ENCODE data around the gene CLPTM1L.
"Not testable (repeated sequence)": the region's sequence is repeated elsewhere in the genome, so short reads cannot be mapped to it uniquely, and the experiment has no call there.

DNA sequence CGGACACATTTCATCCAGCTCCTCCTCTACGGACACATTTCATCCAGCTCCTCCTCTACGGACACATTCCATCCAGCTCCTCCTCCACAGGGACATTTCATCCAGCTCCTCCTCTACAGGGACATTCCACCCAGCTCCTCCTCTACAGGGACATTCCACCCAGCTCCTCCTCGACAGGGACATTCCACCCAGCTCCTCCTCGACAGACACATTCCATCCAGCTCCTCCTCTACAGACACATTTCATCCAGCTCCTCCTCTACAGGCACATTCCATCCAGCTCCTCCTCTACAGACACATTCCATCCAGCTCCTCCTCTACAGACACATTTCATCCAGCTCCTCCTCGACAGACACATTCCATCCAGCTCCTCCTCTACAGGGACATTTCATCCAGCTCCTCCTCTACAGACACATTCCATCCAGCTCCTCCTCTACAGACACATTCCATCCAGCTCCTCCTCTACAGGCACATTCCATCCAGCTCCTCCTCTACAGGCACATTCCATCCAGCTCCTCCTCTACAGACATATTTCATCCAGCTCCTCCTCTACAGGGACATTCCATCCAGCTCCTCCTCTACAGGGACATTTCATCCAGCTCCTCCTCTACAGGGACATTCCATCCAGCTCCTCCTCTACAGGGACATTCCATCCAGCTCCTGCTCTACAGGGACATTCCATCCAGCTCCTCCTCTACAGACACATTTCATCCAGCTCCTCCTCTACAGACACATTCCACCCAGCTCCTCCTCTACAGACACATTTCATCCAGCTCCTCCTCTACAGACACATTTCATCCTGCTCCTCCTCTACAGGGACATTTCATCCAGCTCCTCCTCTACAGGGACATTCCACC is 17.8 kb downstream of the CLPTM1L start:
- TF ChIP-seq, protein P1, sequence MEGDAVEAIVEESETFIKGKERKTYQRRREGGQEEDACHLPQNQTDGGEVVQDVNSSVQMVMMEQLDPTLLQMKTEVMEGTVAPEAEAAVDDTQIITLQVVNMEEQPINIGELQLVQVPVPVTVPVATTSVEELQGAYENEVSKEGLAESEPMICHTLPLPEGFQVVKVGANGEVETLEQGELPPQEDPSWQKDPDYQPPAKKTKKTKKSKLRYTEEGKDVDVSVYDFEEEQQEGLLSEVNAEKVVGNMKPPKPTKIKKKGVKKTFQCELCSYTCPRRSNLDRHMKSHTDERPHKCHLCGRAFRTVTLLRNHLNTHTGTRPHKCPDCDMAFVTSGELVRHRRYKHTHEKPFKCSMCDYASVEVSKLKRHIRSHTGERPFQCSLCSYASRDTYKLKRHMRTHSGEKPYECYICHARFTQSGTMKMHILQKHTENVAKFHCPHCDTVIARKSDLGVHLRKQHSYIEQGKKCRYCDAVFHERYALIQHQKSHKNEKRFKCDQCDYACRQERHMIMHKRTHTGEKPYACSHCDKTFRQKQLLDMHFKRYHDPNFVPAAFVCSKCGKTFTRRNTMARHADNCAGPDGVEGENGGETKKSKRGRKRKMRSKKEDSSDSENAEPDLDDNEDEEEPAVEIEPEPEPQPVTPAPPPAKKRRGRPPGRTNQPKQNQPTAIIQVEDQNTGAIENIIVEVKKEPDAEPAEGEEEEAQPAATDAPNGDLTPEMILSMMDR (IDR thresholded peaks at IDR 0.05) = not testable (repeated sequence)
- not testable (repeated sequence) for TF ChIP-seq POLR2A (IDR thresholded peaks at IDR 0.05)

Data from adrenal gland (tissue), 5 donors.